ENCODE results near the gene LRRC8D. TPM values are rescaled to one million over a fixed set of nuclear protein-coding genes. Genes with fewer than 3 reads are reported as not detected.
"Not testable (repeated sequence)": the region's sequence is repeated elsewhere in the genome, so short reads cannot be mapped to it uniquely, and the experiment has no call there.

Gene LRRC8D
- total RNA-seq, 1 experiment from 2014 or later = 18.0 TPM

GRCh38 chr1:89957107-89957506 lies 136.3 kb downstream of the LRRC8D start:
- no peak for DNase-seq (ENCODE audit: low read depth)

- DNase-seq (ENCODE audit: low read depth) = no peak
Measured at GRCh38 chr1:89958851-89959654, 138.2 kb downstream of the LRRC8D start.

- no peak for DNase-seq (ENCODE audit: low read depth)
Measured at GRCh38 chr1:89959719-89960118, 138.9 kb downstream of the LRRC8D start.

GRCh38 chr1:89962024-89962741 lies 141.4 kb downstream of the LRRC8D start:
- DNase-seq (ENCODE audit: low read depth) = peak; percentile 79

GRCh38 chr1:89962742-89963075 lies 141.9 kb downstream of the LRRC8D start:
- DNase-seq (ENCODE audit: low read depth) = no peak

- no peak for DNase-seq (ENCODE audit: low read depth)
Measured at GRCh38 chr1:89965193-89965768, 144.4 kb downstream of the LRRC8D start.

GRCh38 chr1:89966656-89967055 lies 145.8 kb downstream of the LRRC8D start:
- no peak for DNase-seq (ENCODE audit: low read depth)

GRCh38 chr1:89971600-89971999 lies 150.8 kb downstream of the LRRC8D start:
- DNase-seq (ENCODE audit: low read depth) = no peak

- DNase-seq (ENCODE audit: low read depth) = no peak
Measured at GRCh38 chr1:89972024-89972423, 151.2 kb downstream of the LRRC8D start.

- no peak for DNase-seq (ENCODE audit: low read depth)
Measured at GRCh38 chr1:89973471-89974127, 152.8 kb downstream of the LRRC8D start.

- DNase-seq (ENCODE audit: low read depth) = peak; percentile 43
Measured at GRCh38 chr1:89974256-89974655, 153.4 kb downstream of the LRRC8D start.

- peak; percentile 73 for DNase-seq (ENCODE audit: low read depth)
Measured at GRCh38 chr1:89974696-89975470, 154.1 kb downstream of the LRRC8D start.

GRCh38 chr1:89975540-89976125 lies 154.8 kb downstream of the LRRC8D start:
- peak; percentile 20 for DNase-seq (ENCODE audit: low read depth)

GRCh38 chr1:89978755-89979154 lies 157.9 kb downstream of the LRRC8D start:
- DNase-seq (ENCODE audit: low read depth) = no peak

GRCh38 chr1:89980605-89981004 lies 159.8 kb downstream of the LRRC8D start:
- DNase-seq (ENCODE audit: low read depth) = peak; percentile 71

- not testable (repeated sequence) for DNase-seq (ENCODE audit: low read depth)
Measured at GRCh38 chr1:89982846-89983245, 162.0 kb downstream of the LRRC8D start.

GRCh38 chr1:89984564-89985116 lies 163.8 kb downstream of the LRRC8D start:
- DNase-seq (ENCODE audit: low read depth) = not testable (repeated sequence)

GRCh38 chr1:89986020-89986419 lies 165.2 kb downstream of the LRRC8D start:
- DNase-seq (ENCODE audit: low read depth) = no peak
